Glutamatergic neuron (in vitro differentiated cells): ENCODE measurements around the gene PITX1. TPM values are rescaled to one million over a fixed set of nuclear protein-coding genes. Genes with fewer than 3 reads are reported as not detected.
A peak's percentile ranks its signal among the peaks of the same experiment; 100 is the strongest.

Experiments
- DNase-seq: peaks from one replicate; pipeline ENCODE4 v3.0.0; 2022
- H3K27ac Mint-ChIP-seq: one replicate; pipeline ENCODE4 v1.8.0; 2020; ENCODE audit warnings: mild to moderate bottlenecking, mixed read lengths, inconsistent platforms; ENCODE audit not compliant: unreplicated experiment
- H3K27me3 Mint-ChIP-seq: one replicate; pipeline ENCODE4 v1.8.0; 2020; ENCODE audit warnings: mild to moderate bottlenecking, moderate library complexity, mixed read lengths, inconsistent platforms; ENCODE audit not compliant: unreplicated experiment
- H3K36me3 Mint-ChIP-seq: one replicate; pipeline ENCODE4 v1.8.0; 2020; ENCODE audit warnings: mild to moderate bottlenecking, mixed read lengths, inconsistent platforms; ENCODE audit not compliant: unreplicated experiment
- H3K4me1 Mint-ChIP-seq: one replicate; pipeline ENCODE4 v1.8.0; 2020; ENCODE audit warnings: mild to moderate bottlenecking, low read depth, mixed read lengths, inconsistent platforms; ENCODE audit not compliant: unreplicated experiment
- H3K4me3 Mint-ChIP-seq: one replicate; pipeline ENCODE4 v1.8.0; 2020; ENCODE audit warnings: mild to moderate bottlenecking, mixed read lengths, inconsistent platforms; ENCODE audit not compliant: unreplicated experiment
- H3K9me3 Mint-ChIP-seq: one replicate; pipeline ENCODE4 v1.8.0; 2020; ENCODE audit warnings: mild to moderate bottlenecking, moderate library complexity, mixed read lengths, inconsistent platforms; ENCODE audit not compliant: unreplicated experiment
- CTCF ChIP-seq: fragments of 200-600 bp; sonication (generic); IDR thresholded peaks from one replicate; pipeline ENCODE4 v1.5.0; 2021; ENCODE audit not compliant: partially characterized antibody, unreplicated experiment
- total RNA-seq: library from RNA; stranded (reverse); fragmentation: NEBNext Ultra II Directional; extraction: Animal tissue kit (Norgen Biotek cat#: 25700); gene quantifications from one replicate; pipeline ENCODE4 v1.2.1, GENCODE V29; 2021; ENCODE audit not compliant: unreplicated experiment

The PITX1 gene
- total RNA-seq, 1 donor from 2014 or later = 0.76 TPM

- H3K4me3 Mint-ChIP-seq = no peak overlapping the region
- peaks cover 6% of the 10 kb centered on the region for H3K27me3 Mint-ChIP-seq
- no peak for DNase-seq
- no peaks in the 10 kb centered on the region for H3K36me3 Mint-ChIP-seq
- peaks cover 4% of the 10 kb centered on the region for H3K9me3 Mint-ChIP-seq
- no peak for TF ChIP-seq CTCF
- no peaks in the 10 kb centered on the region for H3K4me1 Mint-ChIP-seq
- H3K27ac Mint-ChIP-seq = no peak overlapping the region
Observed at GRCh38 chr5:135071311-135071710, 37.3 kb upstream of the PITX1 start.

GRCh38 chr5:135069895-135070657 lies 36.0 kb upstream of the PITX1 start:
- H3K36me3 Mint-ChIP-seq = no peaks in the 10 kb centered on the region
- H3K27ac Mint-ChIP-seq = no peak overlapping the region

GRCh38 chr5:135069016-135069770 lies 35.2 kb upstream of the PITX1 start:
- Mint-ChIP-seq H3K27me3 (peaks cover 6% of the 10 kb centered on the region), H3K27ac (no peak overlapping the region), H3K9me3 (peaks cover 4% of the 10 kb centered on the region), H3K4me1 (no peaks in the 10 kb centered on the region), H3K4me3 (no peak overlapping the region), H3K36me3 (no peaks in the 10 kb centered on the region)
- TF ChIP-seq CTCF = no peak
- no peak for DNase-seq

More at GRCh38 chr5:135069895-135070657, 36.0 kb upstream of the PITX1 start:
- Mint-ChIP-seq H3K4me3 (no peak overlapping the region), H3K9me3 (peaks cover 4% of the 10 kb centered on the region), H3K4me1 (no peaks in the 10 kb centered on the region), H3K27me3 (peaks cover 6% of the 10 kb centered on the region)
- DNase-seq = no peak
- TF ChIP-seq CTCF = no peak

GRCh38 chr5:135067587-135067986 lies 33.6 kb upstream of the PITX1 start:
- Mint-ChIP-seq H3K27me3 (peaks cover 6% of the 10 kb centered on the region), H3K9me3 (peaks cover 2% of the 10 kb centered on the region), H3K27ac (peak overlapping the region; percentile 17), H3K4me3 (no peak overlapping the region), H3K4me1 (no peaks in the 10 kb centered on the region), H3K36me3 (no peaks in the 10 kb centered on the region)
- no peak for DNase-seq
- TF ChIP-seq CTCF = no peak

- Mint-ChIP-seq H3K27ac (no peak overlapping the region), H3K4me1 (no peaks in the 10 kb centered on the region), H3K36me3 (no peaks in the 10 kb centered on the region), H3K9me3 (peaks cover under 1% of the 10 kb centered on the region), H3K4me3 (no peak overlapping the region), H3K27me3 (peaks cover 3% of the 10 kb centered on the region)
- no peak for DNase-seq
- TF ChIP-seq CTCF = no peak
Observed at GRCh38 chr5:135066781-135067180, 32.8 kb upstream of the PITX1 start.
